Stimulated activated CD4-positive, alpha-beta T cell treated with anti-CD3 and anti-CD28 coated beads, Interleukin-1b, Interleukin-23, amount 100 ng/mL, for 4 hours (primary cell): ENCODE measurements around the gene TBCB.
"Not testable (repeated sequence)": the region's sequence is repeated elsewhere in the genome, so short reads cannot be mapped to it uniquely, and the experiment has no call there.

ENCODE experiments used
- DNase-seq, 2 donors: peaks; one replicate each; pipeline ENCODE4 v3.0.0-alpha.2; 2020; ENCODE audit warnings: low read depth in 2 of 2

Gene TBCB

DNA sequence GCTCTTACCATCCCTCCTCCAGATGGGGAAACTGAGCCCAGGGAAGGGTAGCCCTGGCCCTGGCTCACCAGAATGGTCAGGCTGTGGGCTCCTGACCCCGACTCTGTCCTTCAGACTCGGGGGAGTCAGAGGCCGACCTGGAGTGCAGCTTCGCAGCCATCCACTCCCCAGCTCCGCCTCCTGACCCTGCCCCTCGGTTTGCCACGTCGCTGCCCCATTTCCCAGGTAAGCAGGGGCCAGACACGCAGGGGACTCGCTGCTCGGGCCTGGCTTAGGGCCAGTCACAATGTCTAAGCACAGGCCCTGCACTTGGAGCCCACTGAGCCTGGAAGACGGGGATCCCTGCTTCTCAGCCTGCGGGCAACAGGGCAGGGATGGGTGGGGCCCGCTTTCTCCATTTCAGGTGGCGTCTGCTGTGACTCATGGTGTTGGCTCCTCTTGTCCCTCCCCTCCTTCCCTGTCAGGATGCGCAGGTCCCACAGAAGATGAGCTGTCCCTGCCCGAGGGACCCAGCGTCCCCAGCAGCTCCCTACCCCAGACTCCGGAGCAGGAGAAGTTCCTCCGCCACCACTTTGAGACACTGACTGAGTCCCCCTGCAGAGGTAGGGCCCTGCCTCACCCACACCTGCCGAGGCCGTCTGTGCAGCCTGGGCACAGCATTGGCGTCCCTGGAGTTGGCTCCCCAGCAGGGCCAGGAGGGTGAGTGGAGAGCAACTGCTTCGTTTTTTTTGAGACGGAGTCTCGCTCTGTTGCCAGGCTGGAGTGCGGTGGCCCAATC lies 13.5 kb upstream of the TBCB start:
- DNase-seq, result no peak

DNA sequence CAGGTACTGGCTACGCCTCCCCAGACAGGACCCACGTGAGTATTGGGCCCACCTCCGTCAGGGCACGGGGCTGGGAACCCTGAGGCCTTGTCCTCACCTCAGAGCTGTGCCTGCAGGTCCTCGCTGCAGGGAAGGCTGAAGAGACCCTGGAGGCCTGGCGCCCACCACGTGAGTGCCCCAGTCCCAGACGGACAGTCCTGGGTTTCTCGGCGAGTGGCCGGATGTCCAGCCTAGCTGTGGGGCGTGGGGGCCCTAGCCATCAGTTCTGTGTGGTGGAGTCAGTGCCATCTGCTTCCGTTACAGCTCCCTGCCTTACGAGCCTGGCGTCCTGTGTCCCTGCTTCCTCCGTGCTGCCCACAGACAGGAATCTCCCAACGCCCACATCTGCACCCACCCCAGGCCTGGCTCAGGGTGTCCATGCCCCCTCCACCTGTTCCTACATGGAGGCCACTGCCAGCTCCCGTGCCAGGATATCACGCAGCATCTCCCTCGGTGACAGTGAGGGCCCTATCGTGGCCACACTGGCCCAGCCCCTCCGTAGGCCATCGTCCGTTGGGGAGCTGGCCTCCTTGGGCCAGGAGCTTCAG lies 12.1 kb upstream of the TBCB start:
- no peak for DNase-seq

DNA sequence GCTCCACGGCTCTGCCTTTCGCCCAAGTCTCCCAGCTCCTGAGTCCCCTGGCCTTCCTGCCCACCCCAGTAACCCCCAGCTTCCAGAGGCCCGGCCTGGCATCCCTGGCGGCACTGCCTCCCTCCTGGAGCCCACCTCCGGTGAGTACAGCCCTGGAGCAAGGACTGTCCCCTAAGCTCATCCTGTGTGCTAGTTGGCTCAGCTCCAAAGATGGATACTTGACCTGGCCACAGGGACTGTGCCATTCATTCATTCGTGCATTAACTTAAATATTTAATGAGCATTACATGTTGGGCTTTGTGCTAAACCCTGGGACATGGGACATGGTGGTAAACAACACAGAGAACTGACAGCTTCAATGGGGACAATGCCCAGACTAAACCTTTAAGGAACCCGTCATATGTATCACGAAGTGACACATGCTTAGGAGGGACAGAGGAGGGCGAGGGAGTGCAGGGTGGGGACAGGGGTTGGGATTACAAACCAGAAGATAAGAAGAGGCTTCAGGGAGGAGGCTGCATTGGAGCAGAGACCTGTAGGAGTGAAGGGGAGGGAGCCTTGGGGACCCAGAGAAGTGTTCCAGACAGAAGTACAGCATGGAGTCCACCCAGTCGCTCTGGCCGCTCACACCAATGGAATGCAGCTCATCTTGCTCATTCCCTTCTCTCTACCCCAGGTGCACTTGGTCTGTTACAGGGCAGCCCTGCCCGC lies 11.3 kb upstream of the TBCB start:
- no peak for DNase-seq

GRCh38 chr19:36106441-36106840 lies 8.8 kb upstream of the TBCB start:
- DNase-seq, result no peak

DNA sequence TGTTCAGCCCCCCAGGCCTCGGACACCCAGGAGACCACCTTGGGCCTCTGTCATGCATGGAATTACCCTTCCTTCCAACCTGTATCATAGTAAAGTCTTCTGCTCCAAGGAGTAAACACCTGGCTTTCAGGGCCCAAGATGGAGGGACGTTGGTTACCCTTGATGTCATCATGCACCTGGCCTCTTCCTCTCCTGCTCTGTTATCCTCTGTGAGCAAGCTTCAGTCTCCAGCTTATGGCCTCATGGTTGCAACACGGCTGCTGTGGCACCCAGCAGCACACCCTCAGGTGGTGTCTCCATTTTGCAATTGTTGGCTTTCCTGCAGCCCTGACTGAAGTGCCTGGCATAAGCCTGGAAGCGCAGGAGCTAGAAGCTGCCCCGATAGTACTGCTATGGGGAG lies 8.3 kb upstream of the TBCB start:
- no peak for DNase-seq

DNA sequence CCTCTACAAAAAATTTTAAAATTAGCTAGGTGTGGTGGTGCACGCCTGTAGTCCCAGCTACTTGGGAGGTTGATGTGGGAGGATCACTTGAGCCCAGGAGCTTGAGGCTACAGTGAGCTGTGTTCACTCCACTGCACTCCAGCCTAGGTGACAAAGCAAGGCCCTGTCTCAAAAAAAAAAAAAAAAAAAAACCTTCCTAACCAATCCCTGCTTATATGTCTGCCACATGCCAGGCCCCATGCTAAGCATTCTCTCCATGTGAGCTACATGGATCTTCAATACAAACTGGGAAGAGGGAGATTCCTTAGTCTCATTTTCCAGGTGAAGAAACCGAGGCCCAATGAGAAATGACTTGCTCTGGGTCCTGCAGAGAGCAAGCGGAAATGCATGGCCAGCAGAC lies 6.6 kb upstream of the TBCB start:
- no peak for DNase-seq

- DNase-seq, result no peak
Observed at GRCh38 chr19:36110487-36111199, 4.6 kb upstream of the TBCB start, which contains the start of gene OVOL3. Gene OVOL3 (plus strand): TSS chr19:36111143. CDS start chr19:36111203, 60 bp downstream.

DNA sequence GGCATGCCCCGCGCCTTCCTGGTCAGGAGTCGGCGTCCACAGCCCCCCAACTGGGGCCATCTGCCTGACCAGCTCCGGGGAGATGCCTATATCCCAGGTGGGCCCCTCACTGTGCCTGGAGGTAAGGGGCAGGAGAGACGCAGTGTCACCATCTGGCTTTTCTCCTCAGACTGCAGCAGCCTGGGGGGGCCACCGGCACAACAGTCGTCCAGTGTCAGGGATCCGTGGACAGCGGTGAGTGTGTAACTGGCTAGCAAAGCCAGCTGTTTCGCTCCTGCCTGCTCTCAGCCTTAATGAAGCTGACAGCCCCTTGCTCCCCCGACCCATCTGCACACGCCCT lies 4.1 kb upstream of the TBCB start:
- no peak for DNase-seq

DNA sequence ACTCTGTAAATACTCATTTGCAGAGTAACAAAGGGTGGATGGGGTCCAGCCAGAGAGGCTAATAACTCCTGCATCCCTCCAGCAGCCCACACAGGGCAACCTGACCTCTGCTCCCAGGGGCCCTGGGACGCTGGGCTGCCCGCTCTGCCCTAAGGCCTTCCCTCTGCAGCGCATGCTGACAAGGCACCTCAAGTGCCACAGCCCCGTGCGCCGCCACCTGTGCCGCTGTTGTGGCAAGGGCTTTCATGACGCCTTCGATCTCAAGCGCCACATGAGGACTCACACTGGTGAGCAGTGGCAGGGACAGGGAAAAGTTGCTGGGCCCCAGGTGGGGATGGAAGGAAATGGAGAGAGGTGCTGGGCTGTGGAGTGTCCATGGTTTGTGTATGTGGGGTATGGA lies 2.6 kb upstream of the TBCB start:
- DNase-seq, result no peak

- no peak for DNase-seq
Observed at GRCh38 chr19:36113425-36113824, 1.8 kb upstream of the TBCB start.

DNA sequence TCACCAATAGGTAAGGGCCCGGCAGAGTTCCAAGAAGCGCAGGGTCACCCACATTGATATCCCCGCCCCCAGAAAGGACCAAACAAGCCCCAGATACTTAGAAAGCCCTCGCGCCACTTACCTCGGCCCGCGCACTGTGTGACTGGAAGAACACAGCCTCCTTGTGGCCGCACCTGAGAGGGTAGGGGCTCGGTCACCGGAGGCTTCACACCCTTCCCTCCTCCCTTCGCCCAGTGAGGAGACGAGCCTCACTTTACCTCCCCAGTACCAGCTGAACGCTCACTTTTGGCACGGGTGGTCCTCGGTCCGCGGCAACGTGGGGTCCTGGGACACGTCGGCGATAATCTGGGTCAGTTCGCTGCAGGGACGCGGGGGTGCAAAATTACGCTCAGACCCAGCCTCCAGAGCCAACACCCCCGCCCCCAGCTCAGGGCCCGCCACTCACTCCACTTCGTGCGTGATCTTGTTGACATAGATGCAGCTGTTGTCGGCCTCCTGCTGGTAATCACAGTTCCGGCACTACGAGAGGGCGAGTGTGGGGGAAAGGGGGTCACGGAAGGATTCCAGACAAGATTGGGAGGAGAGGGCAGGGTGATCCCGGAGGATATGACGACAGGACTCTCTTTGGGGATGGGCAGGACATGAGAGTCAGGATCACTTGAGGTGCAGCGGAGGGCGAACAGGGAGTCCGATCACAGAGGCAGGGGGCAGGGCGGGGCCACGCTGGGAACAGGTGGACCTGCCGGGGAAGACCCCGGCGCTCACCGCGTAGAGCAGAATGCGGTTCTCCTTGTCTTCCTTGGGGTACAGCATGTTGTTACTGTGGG lies 1.2 kb upstream of the TBCB start:
- no peak for DNase-seq

DNA sequence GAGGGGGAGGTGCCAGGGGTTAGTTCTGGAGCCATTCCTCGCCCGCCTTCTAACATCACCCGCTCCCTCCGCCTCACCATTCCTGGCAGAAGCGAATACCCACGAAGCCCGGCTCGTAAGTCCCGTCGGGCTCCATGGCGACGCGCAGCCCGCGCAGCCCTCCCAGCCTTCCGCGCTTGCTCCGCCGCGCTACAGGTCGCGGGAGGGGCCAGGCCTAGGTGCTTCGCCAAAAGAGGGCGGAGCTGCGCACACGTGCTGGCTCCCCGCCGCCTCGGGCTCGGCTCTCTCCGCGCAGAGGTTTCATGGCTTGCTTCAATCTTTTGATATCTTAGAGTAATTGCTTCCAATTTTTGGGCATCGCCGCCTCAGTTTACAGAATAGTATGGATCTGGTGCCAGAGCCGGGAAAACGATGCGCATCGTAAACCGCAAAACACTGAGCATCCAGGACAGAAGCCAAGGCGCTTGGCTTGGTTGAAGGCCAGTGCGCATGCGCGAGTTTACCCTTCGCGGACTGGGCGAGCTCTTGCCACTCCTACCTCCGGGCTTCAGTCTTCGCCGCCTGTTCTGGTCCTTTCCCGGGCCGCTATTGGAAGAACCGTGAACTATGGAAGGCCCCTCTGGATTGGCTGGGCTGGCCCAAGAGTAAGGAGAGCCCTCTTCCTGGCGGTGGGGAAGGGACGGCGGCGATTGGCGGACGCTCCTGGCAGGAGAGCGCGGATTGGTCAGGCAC lies 381 bp upstream of the TBCB start, which contains the start of gene POLR2I:
TSS of gene POLR2I (minus strand) at position 155 of the 732 bp plus-strand sequence. CDS start at position 136, 19 bp downstream.
- DNase-seq, result peak; percentile 96 to 97

GRCh38 chr19:36116344-36116637 lies 1.0 kb downstream of the TBCB start:
- no peak for DNase-seq

GRCh38 chr19:36120092-36120983 lies 5.1 kb downstream of the TBCB start:
- DNase-seq, result no peak

- DNase-seq, result no peak
Observed at GRCh38 chr19:36120984-36121358, 5.7 kb downstream of the TBCB start.

GRCh38 chr19:36121486-36122124 lies 6.3 kb downstream of the TBCB start:
- no peak for DNase-seq

- no peak for DNase-seq
Observed at GRCh38 chr19:36125557-36125956, 10.3 kb downstream of the TBCB start.

GRCh38 chr19:36128392-36128736 lies 13.1 kb downstream of the TBCB start:
- no peak for DNase-seq

GRCh38 chr19:36131221-36131620 lies 16.0 kb downstream of the TBCB start:
- not testable (repeated sequence) for DNase-seq
